Measurements from ENCODE around the gene BACH1.

Gene BACH1

DNA sequence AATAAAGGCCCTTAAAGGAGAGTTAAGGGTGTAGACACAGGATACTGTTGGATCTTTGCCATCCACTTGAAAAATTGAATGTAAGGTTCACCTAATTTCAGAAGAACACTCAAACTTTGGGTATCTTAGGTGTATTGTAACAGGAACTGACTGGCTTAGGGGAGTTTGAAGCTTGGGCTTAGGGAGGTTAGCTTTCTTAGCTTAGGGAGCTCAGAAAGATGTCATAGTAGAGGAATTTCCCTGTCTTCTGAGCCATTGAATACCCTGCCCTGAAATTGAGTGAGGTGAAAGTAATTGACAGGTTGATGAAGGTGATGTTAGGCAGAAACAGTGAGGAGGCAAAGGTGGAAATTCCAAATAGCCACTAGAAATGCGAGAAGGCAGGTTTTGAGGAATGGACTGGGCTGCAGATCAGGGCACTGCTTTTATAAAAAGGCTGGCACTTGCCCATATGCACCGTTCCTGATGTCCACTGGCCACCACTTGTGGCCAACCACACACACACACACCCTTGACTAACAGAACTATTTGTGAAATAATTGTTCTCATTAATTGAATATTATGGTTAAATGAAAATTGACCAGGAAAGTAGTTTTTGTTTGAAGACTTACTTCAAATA, 16.5 kb downstream of the BACH1 start:
- no peak for DNase-seq

DNA sequence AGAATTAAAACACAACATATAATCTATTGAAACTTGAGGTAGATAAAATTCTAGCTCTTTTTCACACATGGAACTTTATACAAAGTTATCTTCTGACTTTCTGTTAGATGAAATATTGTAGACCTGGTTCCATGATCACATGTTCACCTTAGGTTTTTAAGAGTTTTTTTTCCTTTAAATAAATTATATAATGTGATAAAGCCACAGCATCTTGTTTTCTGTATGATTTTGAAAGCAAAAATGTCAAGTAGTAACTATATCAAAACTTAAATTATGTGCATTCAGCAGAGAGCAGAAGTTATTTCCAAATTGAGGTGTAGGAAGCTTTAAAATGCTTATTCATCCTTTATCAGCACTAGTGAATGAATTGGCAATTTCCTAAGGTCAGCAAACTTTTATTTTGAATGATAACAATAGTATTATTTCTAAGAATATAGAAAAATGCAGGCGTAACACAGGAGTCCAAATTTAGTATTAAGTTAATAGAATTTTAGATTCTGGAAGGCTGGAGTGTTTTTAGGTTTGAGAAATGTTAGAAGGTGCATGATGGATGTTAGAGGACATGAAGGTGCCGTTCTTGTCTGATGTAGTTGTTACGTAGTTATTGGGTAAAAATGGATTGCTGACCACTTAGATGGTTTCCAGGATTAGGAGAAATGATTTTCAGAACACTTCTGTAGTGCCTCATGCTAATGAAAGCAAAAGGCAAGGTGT, 17.5 kb downstream of the BACH1 start:
- no peak for DNase-seq

DNA sequence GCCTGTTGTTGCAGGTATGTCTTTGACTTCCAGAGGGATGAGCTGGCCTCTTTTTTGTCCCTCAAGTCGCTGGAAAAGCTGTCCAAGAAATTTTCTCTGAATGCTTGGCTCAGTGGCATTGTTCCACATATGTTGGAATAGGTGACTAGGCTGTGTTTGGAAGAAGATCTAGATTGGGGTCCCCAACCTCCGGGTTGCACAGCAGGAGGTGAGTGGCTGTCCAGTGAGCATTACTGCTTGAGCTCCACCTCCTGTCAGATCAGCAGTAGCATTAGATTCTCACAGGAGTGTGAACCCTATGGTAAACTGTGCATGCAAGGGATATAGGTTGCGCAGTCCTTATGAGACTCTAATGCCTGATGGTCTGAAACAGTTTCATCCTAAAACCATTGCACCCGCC, 18.1 kb downstream of the BACH1 start:
- DNase-seq: no peak

GRCh38 chr21:29318354-29318753, 19.6 kb downstream of the BACH1 start:
- DNase-seq: peak; percentile 27

DNA sequence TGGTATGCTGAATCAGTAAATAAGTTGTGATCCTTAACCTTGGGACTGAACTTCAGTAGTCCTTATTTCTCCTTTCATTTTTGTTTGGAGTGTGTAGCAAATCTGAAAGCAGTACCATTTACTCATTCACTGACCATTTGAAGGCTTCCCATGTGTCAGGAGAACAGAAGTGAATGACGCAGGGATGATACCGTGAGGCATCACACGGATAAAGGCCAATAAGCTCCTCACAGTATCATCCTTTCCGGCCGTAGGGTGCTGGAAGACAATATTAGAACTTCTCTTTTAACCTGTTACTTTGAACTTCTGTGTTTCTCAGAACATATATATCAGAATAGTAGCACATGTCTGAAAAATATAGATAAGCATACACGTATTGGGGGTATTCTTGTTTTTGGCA, 21.3 kb downstream of the BACH1 start:
- DNase-seq: no peak

- no peak for DNase-seq
Measured at GRCh38 chr21:29321217-29321616, 22.5 kb downstream of the BACH1 start.

GRCh38 chr21:29321932-29322928, 23.5 kb downstream of the BACH1 start:
- DNase-seq: no peak

DNA sequence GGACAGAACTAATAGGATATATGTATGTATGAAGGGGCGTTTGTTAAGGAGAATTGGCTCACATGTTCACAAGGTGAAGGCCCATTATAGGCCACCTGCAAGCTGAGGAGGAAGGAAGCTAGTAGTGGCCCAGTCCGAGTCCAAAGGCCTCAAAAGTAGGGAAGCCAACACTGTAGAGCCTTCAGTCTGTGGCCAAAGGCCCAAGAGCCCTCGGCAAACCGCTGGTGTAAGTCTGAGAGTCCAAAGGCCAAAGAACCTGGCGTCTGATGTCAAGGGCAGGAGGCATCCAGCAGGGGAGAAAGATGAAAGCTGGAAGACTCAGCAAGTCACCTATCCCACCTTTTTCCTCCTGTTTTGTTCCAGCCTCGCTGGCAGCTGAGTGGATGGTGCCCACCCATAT, 24.5 kb downstream of the BACH1 start:
- DNase-seq: no peak

DNA sequence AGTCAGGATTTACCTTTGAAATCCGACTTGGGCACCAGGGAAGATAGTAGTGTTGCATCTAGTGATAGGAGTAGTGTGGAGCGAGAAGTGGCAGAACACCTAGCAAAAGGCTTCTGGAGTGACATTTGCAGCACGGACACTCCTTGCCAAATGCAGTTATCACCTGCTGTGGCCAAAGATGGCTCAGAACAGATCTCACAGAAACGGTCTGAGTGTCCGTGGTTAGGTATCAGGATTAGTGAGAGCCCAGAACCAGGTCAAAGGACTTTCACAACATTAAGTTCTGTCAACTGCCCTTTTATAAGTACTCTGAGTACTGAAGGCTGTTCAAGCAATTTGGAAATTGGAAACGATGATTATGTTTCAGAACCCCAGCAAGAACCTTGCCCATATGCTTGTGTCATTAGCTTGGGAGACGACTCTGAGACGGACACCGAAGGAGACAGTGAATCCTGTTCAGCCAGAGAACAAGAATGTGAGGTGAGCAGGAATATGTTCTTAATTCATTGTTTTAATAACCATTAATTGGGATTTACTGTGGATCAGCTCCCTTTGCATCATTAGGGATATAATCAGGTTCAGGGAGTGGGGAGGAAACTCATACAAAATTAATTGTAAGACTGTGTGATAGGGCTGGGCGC, 28.3 kb downstream of the BACH1 start:
- DNase-seq: no peak

GRCh38 chr21:29329406-29329805, 30.7 kb downstream of the BACH1 start:
- DNase-seq: no peak

- DNase-seq: no peak
Measured at GRCh38 chr21:29330797-29331196, 32.1 kb downstream of the BACH1 start.

DNA sequence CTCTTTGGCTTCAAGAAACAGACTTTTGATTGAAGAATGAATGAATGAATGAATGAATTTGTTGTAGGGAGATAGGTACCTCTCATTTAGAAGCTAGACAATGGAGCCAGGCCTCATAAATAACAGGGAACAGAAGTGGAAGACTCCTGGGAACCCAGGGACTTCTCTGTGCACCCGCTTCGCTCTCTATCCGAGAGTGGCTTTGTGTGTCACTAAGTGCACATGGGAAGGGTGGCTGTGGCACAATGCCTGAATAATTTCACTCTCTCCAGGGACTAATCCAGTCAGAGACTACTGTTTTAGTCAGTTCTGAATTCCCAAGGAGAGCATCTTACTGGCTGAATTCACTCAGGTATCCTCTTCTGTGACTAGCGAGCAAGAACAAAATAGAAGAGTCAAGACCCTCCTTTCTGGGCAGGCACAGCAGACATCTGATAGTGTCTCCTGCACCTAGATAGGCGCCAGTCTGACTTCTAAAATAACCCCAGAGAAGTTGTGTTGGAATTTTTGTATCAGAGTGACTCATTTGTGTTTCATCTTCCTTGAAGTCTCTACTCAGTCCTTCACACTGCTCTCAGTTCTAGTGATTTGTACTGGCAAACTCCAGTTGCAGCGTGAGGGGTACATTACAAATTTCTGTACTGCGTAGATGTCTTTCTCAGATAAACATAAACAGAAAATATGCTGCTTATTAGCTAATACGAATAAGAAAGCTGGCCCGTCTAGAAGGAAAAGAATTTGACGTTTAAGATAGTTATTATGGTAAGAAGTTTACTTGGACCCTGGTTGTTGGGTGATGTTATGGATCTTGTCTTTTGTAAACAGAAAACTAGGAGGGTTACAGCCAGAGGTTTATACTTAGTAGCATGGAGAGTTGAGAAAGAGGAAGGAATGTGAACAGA, 34.0 kb downstream of the BACH1 start:
- peak; percentile 41 for DNase-seq

GRCh38 chr21:29333406-29333805, 34.7 kb downstream of the BACH1 start:
- no peak for DNase-seq

DNA sequence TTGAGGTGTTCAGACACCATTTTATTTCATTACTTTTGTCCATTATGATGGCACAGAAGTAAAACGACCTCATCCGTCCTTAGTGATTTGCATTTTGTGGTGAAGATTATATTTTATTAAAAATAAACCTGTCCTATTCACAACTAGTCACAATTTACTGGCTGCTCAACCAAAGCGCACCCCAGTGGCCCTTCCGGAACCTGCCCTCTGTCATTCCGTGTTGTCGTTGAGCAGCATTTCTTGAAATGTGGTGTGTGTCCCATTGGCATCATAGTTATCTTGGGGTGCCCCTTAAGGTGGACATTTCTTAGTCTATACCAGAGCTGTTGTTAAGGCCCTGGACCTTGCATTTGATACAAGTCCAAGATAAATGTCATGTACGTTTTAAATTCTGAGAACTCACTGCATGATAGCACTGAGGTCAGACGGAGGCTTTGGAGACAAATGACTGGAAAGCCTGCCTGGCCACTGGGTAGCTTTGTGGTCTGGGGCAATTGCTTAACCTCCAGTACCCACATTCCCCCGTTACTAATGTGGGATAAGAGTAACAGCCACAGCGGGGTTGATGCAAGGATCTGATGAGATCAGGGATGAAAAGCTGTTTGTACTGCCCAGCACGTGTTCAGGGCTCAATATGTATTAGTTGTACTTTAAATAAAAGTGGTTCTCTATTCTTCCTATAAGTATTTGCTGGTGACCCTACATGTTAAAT, 36.2 kb downstream of the BACH1 start:
- peak; percentile 54 for DNase-seq

- DNase-seq: peak; percentile 68
Measured at GRCh38 chr21:29335720-29336119, 37.0 kb downstream of the BACH1 start.

- no peak for DNase-seq
Measured at GRCh38 chr21:29338256-29338655, 39.5 kb downstream of the BACH1 start.

DNA sequence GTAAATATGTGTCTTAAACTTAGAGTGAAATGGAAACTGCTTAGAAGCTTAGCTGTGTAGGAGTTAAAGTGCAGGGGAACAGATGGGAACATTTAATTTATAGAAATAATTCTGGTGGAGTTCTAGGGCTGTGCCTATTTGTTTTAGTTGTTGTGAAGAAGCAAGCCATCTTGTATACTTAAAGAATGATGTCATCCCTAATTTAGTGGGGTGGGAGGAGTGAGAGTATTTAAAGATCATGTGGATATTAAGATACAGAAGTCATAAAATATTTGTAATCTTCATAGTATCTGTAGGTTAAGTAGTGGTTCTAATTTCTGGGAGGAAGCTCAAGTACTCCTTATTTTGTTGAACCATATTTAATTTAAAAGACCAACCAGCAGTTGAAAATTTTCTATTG, 41.5 kb downstream of the BACH1 start:
- DNase-seq: peak; percentile 33

DNA sequence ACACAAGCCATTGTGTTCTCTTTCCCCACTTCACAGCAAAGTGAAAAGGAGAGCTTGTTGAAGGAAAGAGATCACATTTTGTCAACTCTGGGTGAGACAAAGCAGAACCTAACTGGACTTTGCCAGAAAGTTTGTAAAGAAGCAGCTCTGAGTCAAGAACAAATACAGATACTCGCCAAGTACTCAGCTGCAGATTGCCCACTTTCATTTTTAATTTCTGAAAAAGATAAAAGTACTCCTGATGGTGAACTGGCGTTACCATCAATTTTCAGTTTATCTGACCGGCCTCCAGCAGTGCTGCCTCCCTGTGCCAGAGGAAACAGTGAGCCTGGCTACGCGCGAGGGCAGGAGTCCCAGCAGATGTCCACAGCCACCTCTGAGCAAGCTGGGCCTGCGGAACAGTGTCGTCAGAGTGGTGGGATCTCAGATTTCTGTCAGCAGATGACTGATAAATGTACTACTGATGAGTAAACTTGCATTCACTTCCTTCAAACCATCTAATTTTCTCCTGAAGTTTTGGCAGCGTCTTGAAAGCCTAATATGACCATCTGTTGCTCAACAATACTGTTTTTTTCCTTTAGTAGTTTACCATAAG, 43.7 kb downstream of the BACH1 start:
- DNase-seq: peak; percentile 93

DNA sequence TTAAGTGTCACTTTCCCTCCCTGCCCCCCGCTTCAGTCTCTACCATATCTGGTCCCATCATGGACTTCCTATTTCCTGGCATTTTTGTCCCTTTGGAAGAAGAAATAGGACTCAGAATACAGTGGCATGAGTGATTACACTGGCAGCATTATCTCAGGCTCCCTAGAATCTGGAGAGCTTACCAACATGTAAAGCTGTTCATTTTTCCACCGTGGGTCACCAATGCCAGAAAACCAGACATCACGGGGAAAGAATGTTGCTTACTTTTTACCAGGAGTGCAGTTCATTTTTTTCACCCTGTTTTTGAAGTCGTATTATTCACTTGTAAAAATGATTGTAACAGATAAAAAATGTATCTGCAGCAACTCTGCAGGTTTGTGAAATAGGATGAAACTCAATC, 44.8 kb downstream of the BACH1 start:
- peak; percentile 75 for DNase-seq

GRCh38 chr21:29346281-29346680, 47.6 kb downstream of the BACH1 start:
- no peak for DNase-seq

DNA sequence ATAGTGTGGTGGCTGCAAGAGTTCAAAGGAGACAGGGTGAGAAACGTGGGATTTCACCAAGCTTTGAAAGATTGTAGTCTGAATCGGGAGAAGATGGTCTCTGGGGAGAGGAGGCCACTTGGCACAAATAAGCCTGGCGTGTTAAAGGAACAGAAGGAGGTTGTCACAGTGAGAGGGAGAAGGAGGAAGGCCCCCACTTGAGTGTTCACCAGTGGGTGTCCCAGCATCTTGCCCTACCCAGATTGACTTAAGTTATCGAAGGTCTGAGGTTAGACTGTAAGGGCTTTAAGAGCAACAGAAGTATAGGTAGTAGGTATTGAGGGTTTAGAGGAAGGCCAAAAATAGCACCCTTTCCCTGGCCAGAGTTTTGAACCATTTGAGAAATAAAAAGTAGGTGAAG, 48.0 kb downstream of the BACH1 start:
- no peak for DNase-seq
